B cell (primary cell): ENCODE data around the gene SLC7A5. TPM values are rescaled to one million over a fixed set of nuclear protein-coding genes. Genes with fewer than 3 reads are reported as not detected.

Source experiments
- ATAC-seq: fragments of 200-7000 bp; cut with Tn5 transposase; one replicate; pipeline ENCODE4 v1.10.0; 2021; ENCODE audit warnings: low read depth, mild to moderate bottlenecking, moderate number of reproducible peaks, moderate library complexity
- CTCF ChIA-PET: fragments of 350-600 bp; sonication (Branson Sonifier 250); formaldehyde crosslinking; loops from one replicate; lab custom pipeline; 2021; ENCODE audit warnings: antibody characterized with exemption, inconsistent platforms; lab: Charles Lee
- POLR2A ChIA-PET: fragments of 350-600 bp; sonication (Branson Sonifier 250); formaldehyde crosslinking; loops from one replicate; lab custom pipeline; 2021; ENCODE audit warnings: antibody characterized with exemption; lab: Charles Lee
- DNase-seq: peaks from one replicate; pipeline ENCODE4 v3.0.0; 2013
- H2AFZ ChIP-seq: 2 replicates; pipeline ENCODE4 v1.6.1; 2012; ENCODE audit warnings: mild to moderate bottlenecking, low read depth, low read length; ENCODE audit not compliant: insufficient read depth, poor library complexity, severe bottlenecking
- H3K27ac ChIP-seq, 2 donors: 1 replicate in 1 of 2; 2 replicates in 1 of 2; pipeline ENCODE4 v1.5.1; 2012 to 2013; ENCODE audit warnings: low read length in 2 of 2, mild to moderate bottlenecking in 2 of 2, moderate library complexity in 1 of 2
- H3K27me3 ChIP-seq, 4 experiments: fragments of 200-600 bp in 1 of 4; sonication (generic) in 1 of 4; replicated peaks in 1 of 4; 1 replicate in 2 of 4; 2 replicates in 2 of 4; pipeline versions ENCODE4 v1.6.1 to v1.7.0; 2013 to 2016; ENCODE audit warnings: low read length in 3 of 4, mild to moderate bottlenecking in 2 of 4, mixed read lengths in 1 of 4, moderate library complexity in 1 of 4; ENCODE audit not compliant: insufficient read depth in 4 of 4, control insufficient read depth in 3 of 4; ENCODE audit errors: control extremely low read depth in 1 of 4
- H3K36me3 ChIP-seq, 2 experiments: replicated peaks in 1 of 2; 1 replicate in 1 of 2; 2 replicates in 1 of 2; pipeline versions ENCODE4 v1.6.1 to v1.7.1; 2013; ENCODE audit warnings: low read length in 1 of 2; ENCODE audit not compliant: insufficient read depth in 2 of 2, control insufficient read depth in 1 of 2; ENCODE audit errors: control extremely low read depth in 1 of 2, extremely low read depth in 1 of 2
- H3K4me1 ChIP-seq, 2 donors: fragments of 200-600 bp in 1 of 2; sonication (generic) in 1 of 2; 1 replicate in 1 of 2; 2 replicates in 1 of 2; pipeline versions ENCODE4 v1.5.1 to v1.6.1; 2013 to 2017; ENCODE audit warnings: low read length in 2 of 2; ENCODE audit not compliant: control insufficient read depth in 2 of 2, insufficient read depth in 2 of 2
- H3K4me2 ChIP-seq: replicated peaks from 2 replicates; pipeline ENCODE3; 2012; ENCODE audit warnings: mild to moderate bottlenecking, low read depth, low read length; ENCODE audit not compliant: poor library complexity, severe bottlenecking
- H3K4me3 ChIP-seq, 5 experiments: fragments of 200-600 bp in 1 of 5; sonication (generic) in 1 of 5; 1 replicate in 3 of 5; 2 replicates in 2 of 5; pipeline versions ENCODE4 v1.5.1 to v1.7.0; 2011 to 2016; ENCODE audit warnings: low read length in 4 of 5, mild to moderate bottlenecking in 4 of 5, low read depth in 2 of 5, control low read depth in 1 of 5, moderate library complexity in 1 of 5; ENCODE audit not compliant: insufficient read depth in 1 of 5; ENCODE audit errors: control extremely low read depth in 1 of 5, extremely low read depth in 1 of 5
- H3K79me2 ChIP-seq: fragments of 200-600 bp; sonication (generic); one replicate; pipeline ENCODE4 v1.6.0; 2016; ENCODE audit warnings: low read length; ENCODE audit not compliant: control insufficient read depth, insufficient read depth
- H3K9ac ChIP-seq: fragments of 200-600 bp; sonication (generic); 2 replicates; pipeline ENCODE4 v1.6.1; 2017; ENCODE audit warnings: mild to moderate bottlenecking, low read length, moderate library complexity
- H3K9me3 ChIP-seq, 3 donors: one replicate each; pipeline versions ENCODE4 v1.6.1 to v1.7.1; 2013; ENCODE audit warnings: low read length in 2 of 3; ENCODE audit not compliant: control insufficient read depth in 2 of 3, insufficient read depth in 1 of 3; ENCODE audit errors: control extremely low read depth in 1 of 3
- H4K20me1 ChIP-seq: 2 replicates; pipeline ENCODE4 v1.6.0; 2012; ENCODE audit warnings: mild to moderate bottlenecking, low read length; ENCODE audit not compliant: insufficient read depth, control insufficient read depth, poor library complexity, severe bottlenecking
- H3K27ac Mint-ChIP-seq: one replicate; pipeline ENCODE4 v1.8.0; 2021; ENCODE audit warnings: mixed read lengths
- H3K27me3 Mint-ChIP-seq: one replicate; pipeline ENCODE4 v1.8.0; 2021; ENCODE audit warnings: mixed read lengths
- H3K4me1 Mint-ChIP-seq: one replicate; pipeline ENCODE4 v1.8.0; 2021; ENCODE audit warnings: mixed read lengths
- H3K4me3 Mint-ChIP-seq: one replicate; pipeline ENCODE4 v1.8.0; 2021; ENCODE audit warnings: mixed read lengths
- H3K9me3 Mint-ChIP-seq: one replicate; pipeline ENCODE4 v1.8.0; 2022; ENCODE audit warnings: mixed read lengths; ENCODE audit not compliant: insufficient read depth
- CTCF ChIP-seq: fragments of 200-600 bp; IDR thresholded peaks from one replicate; pipeline ENCODE4 v1.8.0; 2022; ENCODE audit warnings: antibody characterized with exemption, mild to moderate bottlenecking
- EZH2 ChIP-seq: IDR thresholded peaks from 2 replicates; pipeline ENCODE4 v1.6.1; 2012; ENCODE audit warnings: borderline replicate concordance, low read depth, mild to moderate bottlenecking, moderate library complexity, low read length; ENCODE audit not compliant: insufficient read depth, poor library complexity, severe bottlenecking
- WGBS: methylation state at CpG from one replicate; pipeline ENCODE4 v1.1.5; 2013; ENCODE audit warnings: missing lambda C conversion rate; ENCODE audit not compliant: insufficient coverage; 5-methylcytosine and 5-hydroxymethylcytosine counted together
- intact Hi-C: fragments of 100-400 bp; cut with micrococcal nuclease; formaldehyde crosslinking; loops from one replicate; pipeline ENCODE4 v1.10.0; 2022
- polyA plus RNA-seq: library from polyadenylated mRNA; depleted of rRNA; stranded (reverse); fragments of >200 nt; gene quantifications from 2 replicates; pipeline ENCODE4 v1.2.3, GENCODE V29; 2012
- total RNA-seq, 2 donors: library from RNA; stranded (reverse); fragments of 120-200 nt in 1 of 2; gene quantifications; 1 replicate in 1 of 2; 2 replicates in 1 of 2; pipeline versions ENCODE4 v1.2.3 to v1.2.4, GENCODE V29; 2013 to 2022

SLC7A5 gene
- total and polyA plus RNA-seq, 2 donors (not counting 1 experiment from before 2014, with no cell fraction given): 2.5 to 20.9 TPM

- ATAC-seq: no peak
- no peaks in the 10 kb centered on the region for H3K27me3 ChIP-seq
- 95% methylated on average over 26 of the region's 29 CpGs for WGBS
- ChIA-PET CTCF (interaction anchor here (1.6 kb wide), 1 partner anchor 10 kb away, joined by 4 read pairs; no protein-coding TSS in a partner anchor), POLR2A (no interaction called here)
- peaks cover 12% of the 10 kb centered on the region for H3K79me2 ChIP-seq
- H3K4me3 Mint-ChIP-seq: no peak overlapping the region
- no peak for DNase-seq
- H3K27ac Mint-ChIP-seq: no peak overlapping the region
- no peak overlapping the region for H3K9ac ChIP-seq
- H3K4me3 ChIP-seq: no peak overlapping the region
- H3K27me3 Mint-ChIP-seq: no peaks in the 10 kb centered on the region
- TF ChIP-seq EZH2 (no peak), CTCF (no peak)
- peaks cover 0 to 20% of the 10 kb centered on the region in 2 experiments for H3K36me3 ChIP-seq
- no peaks in the 10 kb centered on the region for H4K20me1 ChIP-seq
- H3K4me1 ChIP-seq: peaks cover 0 to 18% of the 10 kb centered on the region in 2 donors
- peaks cover 10% of the 10 kb centered on the region for H3K4me1 Mint-ChIP-seq
- no peaks in the 10 kb centered on the region for H3K9me3 Mint-ChIP-seq
- intact Hi-C loops: no loop called here
- no peaks in the 10 kb centered on the region for H3K9me3 ChIP-seq
- no peak overlapping the region for H3K27ac ChIP-seq
- no peak overlapping the region for H2AFZ ChIP-seq
- no peak overlapping the region for H3K4me2 ChIP-seq
These were observed 28.9 kb downstream of the SLC7A5 start for GRCh38 chr16:87840271-87840978.

GRCh38 chr16:87839542-87840270, 29.6 kb downstream of the SLC7A5 start:
- Histone ChIP-seq H3K27me3 (no peaks in the 10 kb centered on the region), H3K4me2 (no peak overlapping the region), H4K20me1 (no peaks in the 10 kb centered on the region), H3K9me3 (no peaks in the 10 kb centered on the region), H3K36me3 (peaks cover 0 to 20% of the 10 kb centered on the region in 2 experiments), H3K27ac (no peak overlapping the region), H3K4me3 (no peak overlapping the region), H3K79me2 (peaks cover 11% of the 10 kb centered on the region), H3K9ac (no peak overlapping the region), H3K4me1 (peaks cover 0 to 18% of the 10 kb centered on the region in 2 donors), H2AFZ (no peak overlapping the region)
- H3K9me3 Mint-ChIP-seq: no peaks in the 10 kb centered on the region
- 95% methylated on average over 34 of the region's 34 CpGs for WGBS
- H3K27ac Mint-ChIP-seq: no peak overlapping the region
- H3K4me3 Mint-ChIP-seq: no peak overlapping the region
- ChIA-PET CTCF (interaction anchor here (0.8 kb wide), 2 partner anchors 10 to 549 kb away, joined by 3 read pairs; no protein-coding TSS in a partner anchor), POLR2A (no interaction called here)
- no peak for ATAC-seq
- DNase-seq: no peak
- no peak for TF ChIP-seq CTCF
- TF ChIP-seq EZH2: no peak
- intact Hi-C loops: no loop called here
- H3K4me1 Mint-ChIP-seq: peaks cover 10% of the 10 kb centered on the region
- H3K27me3 Mint-ChIP-seq: no peaks in the 10 kb centered on the region
